OCI-LY3 (cell line): Measurements from ENCODE around the gene ALDH16A1.

Source experiments
- H2AFZ ChIP-seq: fragments of 200-600, 300-600 bp; shearing (Covaris generic); 2 replicates; pipeline ENCODE4 v1.6.0; 2014; ENCODE audit warnings: antibody characterized with exemption, low read depth, low read length
- H3K27ac ChIP-seq: fragments of 200-600, 300-600 bp; sonication (generic); 2 replicates; pipeline ENCODE4 v1.5.1; 2014; ENCODE audit warnings: mild to moderate bottlenecking, low read length, moderate library complexity, mixed read lengths
- H3K27me3 ChIP-seq: fragments of 200-600, 300-600 bp; sonication (generic); 2 replicates; pipeline ENCODE4 v1.6.1; 2014; ENCODE audit warnings: low read depth, low read length, mixed read lengths
- H3K36me3 ChIP-seq: fragments of 200-600, 300-600 bp; sonication (generic); replicated peaks from 2 replicates; pipeline ENCODE3; 2014; ENCODE audit warnings: low read depth, low read length, mixed read lengths
- H3K4me1 ChIP-seq: fragments of 300-600, 200-600 bp; sonication (generic); 2 replicates; pipeline ENCODE4 v1.6.1; 2014; ENCODE audit warnings: low read length, mixed read lengths
- H3K4me2 ChIP-seq: fragments of 200-600, 300-600 bp; sonication (generic); 2 replicates; pipeline ENCODE4 v1.6.1; 2014; ENCODE audit warnings: low read length, mixed read lengths
- H3K4me3 ChIP-seq: fragments of 300-600, 200-600 bp; sonication (generic); 2 replicates; pipeline ENCODE4 v1.5.1; 2014; ENCODE audit warnings: antibody characterized with exemption, mild to moderate bottlenecking, low read length, moderate library complexity
- H3K79me2 ChIP-seq: fragments of 300-600, 200-600 bp; shearing (Covaris generic); 2 replicates; pipeline ENCODE4 v1.6.1; 2014; ENCODE audit warnings: mild to moderate bottlenecking, low read length, mixed read lengths
- H3K9ac ChIP-seq: fragments of 300-600, 200-600 bp; shearing (Covaris generic); 2 replicates; pipeline ENCODE4 v1.6.0; 2014; ENCODE audit warnings: mild to moderate bottlenecking, low read length, moderate library complexity
- H3K9me3 ChIP-seq: fragments of 200-600, 300-600 bp; shearing (Covaris generic); 2 replicates; pipeline ENCODE4 v1.6.1; 2014; ENCODE audit warnings: low read length, mixed read lengths; ENCODE audit not compliant: insufficient read depth
- H4K20me1 ChIP-seq: fragments of 200-600, 300-600 bp; sonication (generic); 2 replicates; pipeline ENCODE4 v1.6.1; 2016; ENCODE audit warnings: low read length, mixed read lengths; ENCODE audit not compliant: insufficient read depth
- EZH2phosphoT487 ChIP-seq: fragments of 200-600 bp; shearing (Covaris generic); IDR thresholded peaks from 2 replicates; pipeline ENCODE4 v1.6.1; 2018; ENCODE audit warnings: antibody characterized with exemption, mixed run types, low read depth
- TF ChIP-seq, protein P1 (sequence below): fragments of 200-600, 300-600 bp; sonication (generic); IDR thresholded peaks from 2 replicates; pipeline ENCODE4 v1.5.1; 2014; ENCODE audit warnings: antibody characterized with exemption, low read length, low read depth

ALDH16A1 gene

DNA sequence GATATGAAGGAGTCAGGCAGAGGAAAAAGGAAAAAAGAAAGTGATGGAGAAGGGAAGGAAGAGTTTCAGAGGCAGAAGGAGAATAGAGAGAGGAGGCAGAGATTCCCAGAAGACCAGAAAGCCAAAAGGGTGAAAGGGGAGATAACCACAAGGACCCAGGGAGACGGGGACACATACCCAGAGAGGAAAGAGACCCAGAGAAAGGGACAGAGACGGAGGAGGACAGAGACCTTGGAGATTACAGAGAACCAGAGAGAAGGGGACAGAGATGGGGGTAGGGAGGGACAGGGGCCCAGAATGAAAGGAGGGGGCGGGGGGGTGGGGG, 31.2 kb upstream of the ALDH16A1 start:
- Histone ChIP-seq H3K27me3 (peaks cover 43% of the 10 kb centered on the region), H3K9me3 (no peaks in the 10 kb centered on the region), H3K9ac (no peak overlapping the region), H3K4me3 (no peak overlapping the region), H3K79me2 (no peaks in the 10 kb centered on the region), H3K4me1 (no peaks in the 10 kb centered on the region), H4K20me1 (no peaks in the 10 kb centered on the region), H3K27ac (no peak overlapping the region), H3K36me3 (no peaks in the 10 kb centered on the region), H2AFZ (no peak overlapping the region), H3K4me2 (no peak overlapping the region)
- TF ChIP-seq EZH2phosphoT487 = no peak
- TF ChIP-seq, protein P1, sequence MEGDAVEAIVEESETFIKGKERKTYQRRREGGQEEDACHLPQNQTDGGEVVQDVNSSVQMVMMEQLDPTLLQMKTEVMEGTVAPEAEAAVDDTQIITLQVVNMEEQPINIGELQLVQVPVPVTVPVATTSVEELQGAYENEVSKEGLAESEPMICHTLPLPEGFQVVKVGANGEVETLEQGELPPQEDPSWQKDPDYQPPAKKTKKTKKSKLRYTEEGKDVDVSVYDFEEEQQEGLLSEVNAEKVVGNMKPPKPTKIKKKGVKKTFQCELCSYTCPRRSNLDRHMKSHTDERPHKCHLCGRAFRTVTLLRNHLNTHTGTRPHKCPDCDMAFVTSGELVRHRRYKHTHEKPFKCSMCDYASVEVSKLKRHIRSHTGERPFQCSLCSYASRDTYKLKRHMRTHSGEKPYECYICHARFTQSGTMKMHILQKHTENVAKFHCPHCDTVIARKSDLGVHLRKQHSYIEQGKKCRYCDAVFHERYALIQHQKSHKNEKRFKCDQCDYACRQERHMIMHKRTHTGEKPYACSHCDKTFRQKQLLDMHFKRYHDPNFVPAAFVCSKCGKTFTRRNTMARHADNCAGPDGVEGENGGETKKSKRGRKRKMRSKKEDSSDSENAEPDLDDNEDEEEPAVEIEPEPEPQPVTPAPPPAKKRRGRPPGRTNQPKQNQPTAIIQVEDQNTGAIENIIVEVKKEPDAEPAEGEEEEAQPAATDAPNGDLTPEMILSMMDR = no peak

DNA sequence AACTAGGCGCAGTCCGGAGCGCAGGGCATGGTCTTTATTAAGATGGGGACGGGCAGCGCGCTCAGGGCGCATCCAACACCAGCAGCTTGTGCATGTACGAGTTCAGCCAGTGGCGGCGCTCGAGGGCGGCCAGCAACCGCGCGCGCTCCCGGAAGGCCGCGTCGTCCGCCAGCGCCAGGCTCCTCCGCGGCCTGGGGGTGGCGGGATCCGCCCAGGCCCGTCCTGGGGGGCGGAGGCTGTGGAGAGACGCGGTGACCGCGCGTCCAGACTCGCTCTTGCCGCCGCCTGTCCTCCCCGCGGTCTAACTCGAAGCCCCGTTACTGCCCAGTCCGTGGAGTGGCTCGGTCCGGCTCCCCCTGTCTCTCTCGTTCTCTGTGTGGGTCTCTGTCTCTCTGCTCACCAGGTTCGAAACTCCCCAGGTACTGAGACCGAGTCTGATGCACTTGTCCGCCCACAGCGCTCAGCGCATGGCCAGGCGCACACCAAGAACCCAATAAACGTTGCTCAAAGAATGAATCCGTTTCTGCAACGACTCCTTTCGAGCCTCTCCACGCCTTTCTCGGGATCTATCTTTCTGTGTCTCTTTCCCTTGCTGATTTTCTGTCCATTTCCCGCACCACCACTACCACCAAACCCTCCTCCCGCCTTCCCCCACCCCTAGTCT, 30.5 kb upstream of the ALDH16A1 start:
- H2AFZ ChIP-seq = no peak overlapping the region
- H3K79me2 ChIP-seq = no peaks in the 10 kb centered on the region
- H3K4me2 ChIP-seq = no peak overlapping the region
- peaks cover 47% of the 10 kb centered on the region for H3K27me3 ChIP-seq
- no peak overlapping the region for H3K27ac ChIP-seq
- H3K36me3 ChIP-seq = no peaks in the 10 kb centered on the region
- H3K9ac ChIP-seq = no peak overlapping the region
- H3K4me1 ChIP-seq = no peaks in the 10 kb centered on the region
- no peaks in the 10 kb centered on the region for H4K20me1 ChIP-seq
- TF ChIP-seq, protein P1 = no peak
- H3K4me3 ChIP-seq = no peak overlapping the region
- H3K9me3 ChIP-seq = no peaks in the 10 kb centered on the region

DNA sequence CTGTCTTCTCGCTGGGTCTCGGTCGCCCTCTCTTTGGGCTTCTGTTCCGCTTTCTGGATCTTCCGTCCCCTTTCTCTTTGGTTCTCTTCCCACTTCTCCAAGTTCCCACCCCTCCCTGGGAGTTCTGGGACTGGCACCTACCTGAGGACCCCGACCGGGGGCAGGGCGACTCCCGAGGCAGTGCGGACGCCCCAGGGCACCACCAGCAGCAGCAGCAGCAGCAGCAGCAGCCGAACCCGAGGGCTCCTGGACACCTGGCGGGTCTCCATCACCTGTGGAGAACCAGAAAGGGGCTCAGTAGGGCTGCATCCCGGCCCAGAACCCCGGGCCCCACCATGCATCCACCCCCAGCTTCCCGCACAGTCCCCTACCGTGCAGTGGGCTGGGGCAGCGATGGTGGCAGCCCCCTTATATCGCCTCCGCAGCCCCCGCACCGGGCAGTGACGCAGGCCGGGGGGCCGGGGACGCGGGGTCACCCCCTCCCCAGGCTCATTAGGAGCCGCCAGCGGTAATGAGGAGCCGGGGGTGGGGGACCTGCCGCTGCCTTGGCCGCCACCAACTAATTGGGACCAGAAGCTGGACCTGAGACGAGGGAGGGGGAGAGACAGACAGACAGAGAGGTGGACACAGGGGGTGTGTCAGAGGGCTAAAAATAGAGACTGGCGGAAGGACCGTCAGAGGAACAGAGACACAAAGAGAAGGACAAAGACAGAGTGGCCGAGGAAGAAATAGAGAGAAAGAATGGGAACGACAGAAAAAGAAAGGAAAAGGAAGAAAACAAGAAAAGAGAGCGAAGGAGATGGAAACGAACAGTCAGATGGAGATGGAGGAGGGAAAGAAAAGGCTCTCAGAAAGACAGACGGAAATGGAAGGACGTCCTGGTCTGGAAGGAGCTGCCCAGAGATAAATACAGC, 29.7 kb upstream of the ALDH16A1 start, which contains the start of gene PTH2:
TSS of gene PTH2 (minus strand) at position 371 of the 914 bp plus-strand sequence. CDS start at position 269, 102 bp downstream.
- no peak within 1 kb of the TSS for H3K27ac ChIP-seq
- H3K79me2 ChIP-seq = no peaks in the 10 kb centered on the region
- peaks cover 43% of the 10 kb centered on the region for H3K27me3 ChIP-seq
- no peaks in the 10 kb centered on the region for H4K20me1 ChIP-seq
- H3K4me1 ChIP-seq = no peaks in the 10 kb centered on the region
- H3K4me3 ChIP-seq = no peak within 1 kb of the TSS
- H3K36me3 ChIP-seq = no peaks in the 10 kb centered on the region
- TF ChIP-seq, protein P1 = no peak
- TF ChIP-seq EZH2phosphoT487 = no peak
- no peak within 1 kb of the TSS for H2AFZ ChIP-seq
- no peak within 1 kb of the TSS for H3K9ac ChIP-seq
- no peaks in the 10 kb centered on the region for H3K9me3 ChIP-seq
- H3K4me2 ChIP-seq = no peak within 1 kb of the TSS

DNA sequence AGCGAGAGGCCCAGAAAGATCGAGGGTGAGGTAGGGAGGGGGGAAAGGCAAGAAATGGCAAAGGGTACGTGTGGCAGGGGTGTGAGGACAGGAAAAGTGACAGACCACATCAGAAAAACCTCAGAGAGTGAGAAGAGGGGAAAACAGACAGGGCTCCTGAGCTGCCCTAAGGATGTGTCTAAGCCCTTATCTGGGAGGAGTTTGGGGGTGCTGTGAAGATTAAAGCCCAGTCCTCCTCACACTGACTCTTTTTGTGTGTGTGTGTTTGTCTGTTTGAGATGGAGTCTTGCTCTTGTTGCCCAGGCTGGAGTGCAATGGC, 29.1 kb upstream of the ALDH16A1 start:
- no peak overlapping the region for H2AFZ ChIP-seq
- H3K9ac ChIP-seq = no peak overlapping the region

More for the DNA sequence above, 29.1 kb upstream of the ALDH16A1 start:
- H4K20me1 ChIP-seq = no peaks in the 10 kb centered on the region
- no peak overlapping the region for H3K4me2 ChIP-seq
- no peak overlapping the region for H3K4me3 ChIP-seq
- no peaks in the 10 kb centered on the region for H3K36me3 ChIP-seq
- no peaks in the 10 kb centered on the region for H3K9me3 ChIP-seq
- H3K27me3 ChIP-seq = peaks cover 43% of the 10 kb centered on the region
- TF ChIP-seq EZH2phosphoT487 = no peak
- TF ChIP-seq, protein P1 = no peak
- H3K27ac ChIP-seq = no peak overlapping the region
- no peaks in the 10 kb centered on the region for H3K4me1 ChIP-seq
- H3K79me2 ChIP-seq = no peaks in the 10 kb centered on the region
